Measurements from ENCODE around the gene ARID3A. TPM values are rescaled to one million over a fixed set of nuclear protein-coding genes. Genes with fewer than 3 reads are reported as not detected.
A peak's percentile ranks its signal among the peaks of the same experiment; 100 is the strongest.

Gene ARID3A
- total and polyA plus RNA-seq, 2 of the 13 experiments (the other 11 are each of a cell fraction or from before 2014, with no cell fraction given) = 71.3 to 77.9 TPM

- no peak for TF ChIP-seq NFAT5 (CRISPR knock-in tag; IDR thresholded peaks at IDR 0.05)
- TF ChIP-seq NR2C2 (CRISPR knock-in tag; IDR thresholded peaks at IDR 0.05; ENCODE audit: borderline replicate concordance) = peak; percentile 66
- TF ChIP-seq RFX1 (IDR thresholded peaks at IDR 0.05) = peak; percentile 5; the same call in 1 of the 2 replicates
- TF ChIP-seq PAX8 (CRISPR knock-in tag; IDR thresholded peaks at IDR 0.05; ENCODE audit: borderline replicate concordance) = no peak
- no peak; the same call in 1 of the 2 replicates for TF ChIP-seq ZNF274 (CRISPR knock-in tag; IDR thresholded peaks at IDR 0.05)
- peak; percentile 88 for TF ChIP-seq SP5 (CRISPR knock-in tag; IDR thresholded peaks at IDR 0.05; ENCODE audit: borderline replicate concordance, low read depth)
- TF ChIP-seq ZNF614 (CRISPR knock-in tag; IDR thresholded peaks at IDR 0.05; ENCODE audit: borderline replicate concordance) = 0 out of 2 replicates have a peak, but pooled peaks have one; percentile 50
- peak; percentile 53; the same call in 1 of the 2 replicates for TF ChIP-seq FOXP4 (CRISPR knock-in tag; IDR thresholded peaks at IDR 0.05)
- TF ChIP-seq HNF4A (CRISPR knock-in tag; IDR thresholded peaks at IDR 0.05) = peak; percentile 94
- peak; percentile 65; the same call in 1 of the 2 replicates for TF ChIP-seq ZNF609 (CRISPR knock-in tag; IDR thresholded peaks at IDR 0.05; ENCODE audit: borderline replicate concordance)
- no peak for TF ChIP-seq NBN (conservative IDR thresholded peaks at IDR 0.05)
- TF ChIP-seq DPF2 (CRISPR knock-in tag; IDR thresholded peaks at IDR 0.05; ENCODE audit: borderline replicate concordance, low read depth) = peak; percentile 50; the same call in 1 of the 2 replicates
- peak; percentile 82 for TF ChIP-seq ARNTL (CRISPR knock-in tag; IDR thresholded peaks at IDR 0.05)
- peak; percentile 67 to 75 for TF ChIP-seq NR2F1 (CRISPR knock-in tag; IDR thresholded peaks at IDR 0.05)
- peak; percentile 28; the same call in 1 of the 2 replicates for TF ChIP-seq NR0B2 (CRISPR knock-in tag; IDR thresholded peaks at IDR 0.05)
- TF ChIP-seq KDM3A (CRISPR knock-in tag; IDR thresholded peaks at IDR 0.05; ENCODE audit: low read depth) = peak; percentile 72; the same call in 1 of the 2 replicates
- 0 out of 2 replicates have a peak, but pooled peaks have one; percentile 50 for TF ChIP-seq KLF6 (CRISPR knock-in tag; IDR thresholded peaks at IDR 0.05)
These were observed 67.6 kb downstream of the ARID3A start (continued) for GRCh38 chr19:993361-993830.

All from HepG2 (cell line).